CD4-positive, alpha-beta T cell treated with Interleukin-6 for 4 hours (primary cell): Measurements from ENCODE around the gene EFCAB12.

Experiments
- DNase-seq: peaks from one replicate; pipeline ENCODE4 v3.0.0-alpha.2; 2020; ENCODE audit warnings: mixed read lengths

EFCAB12 gene

DNA sequence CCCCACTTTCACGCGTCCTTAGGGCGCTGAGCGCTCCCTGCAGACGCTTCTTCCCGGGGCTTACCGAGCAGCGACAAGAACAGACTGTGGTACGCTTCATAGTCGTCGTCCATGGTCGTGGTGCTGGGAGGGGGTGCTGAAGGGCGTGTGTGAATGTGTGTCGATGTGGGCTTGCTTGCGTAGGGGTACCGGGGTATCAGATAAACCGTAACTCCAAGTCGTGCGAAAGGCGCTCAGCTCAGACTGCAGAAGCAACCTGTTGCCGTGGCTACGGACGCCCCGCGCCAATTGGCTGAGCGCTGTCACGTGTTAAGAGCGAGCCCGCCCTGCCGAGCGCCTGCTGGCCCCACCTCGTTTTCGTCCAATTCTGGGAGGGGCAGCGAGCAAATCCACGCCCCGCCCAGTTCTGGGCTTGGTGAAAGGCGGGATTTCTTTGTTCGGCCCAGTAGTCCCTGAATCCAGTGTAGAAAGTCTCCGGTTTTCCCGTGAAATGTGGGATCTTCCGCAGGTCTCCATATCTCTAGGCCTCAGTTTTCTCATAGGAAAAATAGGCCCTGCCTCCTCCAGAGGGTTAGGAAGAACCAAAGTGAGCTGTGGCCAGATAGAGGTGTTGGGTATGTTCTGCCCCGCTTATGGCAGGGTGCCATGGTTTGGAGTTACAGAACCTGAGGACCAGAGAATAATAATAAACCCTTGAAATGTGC is at the start of gene EFCAB12:
Gene EFCAB12 (minus strand): TSS at position 261 of the 704 bp plus-strand sequence. CDS start 148 bp downstream, at position 113.
- peak; percentile 92 for DNase-seq

DNA sequence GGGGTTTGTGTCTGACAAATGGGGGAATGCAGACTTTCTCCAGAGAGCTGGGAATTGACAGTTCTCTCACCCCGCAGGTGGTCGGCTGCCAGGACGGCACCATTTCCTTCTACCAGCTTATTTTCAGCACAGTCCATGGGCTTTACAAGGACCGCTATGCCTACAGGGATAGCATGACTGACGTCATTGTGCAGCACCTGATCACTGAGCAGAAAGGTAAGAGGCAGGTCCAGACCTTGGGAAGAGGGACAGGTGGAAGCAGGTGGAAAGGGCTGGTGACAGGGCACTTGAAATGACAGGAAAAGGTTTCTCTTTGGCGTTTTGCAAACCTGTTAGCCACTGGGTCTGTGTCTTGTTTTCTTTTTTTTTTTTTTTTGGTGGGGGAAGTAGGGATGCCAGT is 48.1 kb upstream of the EFCAB12 start:
- DNase-seq: no peak

DNA sequence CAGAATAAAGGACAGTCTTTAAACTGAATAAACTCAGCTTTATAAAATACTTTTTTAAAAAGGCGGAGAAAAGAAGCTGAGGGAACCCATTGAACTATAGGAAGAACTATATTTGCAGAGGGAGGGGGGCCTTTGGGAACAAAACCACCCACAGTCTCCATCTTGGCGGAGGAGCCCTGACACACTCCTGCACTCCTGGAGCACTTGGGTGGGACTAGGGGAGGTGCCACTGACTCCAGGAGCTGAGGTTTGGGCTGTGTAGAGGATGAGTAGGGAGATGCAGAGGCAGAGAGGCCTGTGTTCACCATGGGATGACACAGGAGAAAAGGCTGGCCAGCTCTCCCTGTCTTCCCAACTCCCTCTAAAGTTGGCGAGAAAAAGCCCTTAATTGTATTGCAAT is 47.4 kb upstream of the EFCAB12 start:
- DNase-seq: no peak

DNA sequence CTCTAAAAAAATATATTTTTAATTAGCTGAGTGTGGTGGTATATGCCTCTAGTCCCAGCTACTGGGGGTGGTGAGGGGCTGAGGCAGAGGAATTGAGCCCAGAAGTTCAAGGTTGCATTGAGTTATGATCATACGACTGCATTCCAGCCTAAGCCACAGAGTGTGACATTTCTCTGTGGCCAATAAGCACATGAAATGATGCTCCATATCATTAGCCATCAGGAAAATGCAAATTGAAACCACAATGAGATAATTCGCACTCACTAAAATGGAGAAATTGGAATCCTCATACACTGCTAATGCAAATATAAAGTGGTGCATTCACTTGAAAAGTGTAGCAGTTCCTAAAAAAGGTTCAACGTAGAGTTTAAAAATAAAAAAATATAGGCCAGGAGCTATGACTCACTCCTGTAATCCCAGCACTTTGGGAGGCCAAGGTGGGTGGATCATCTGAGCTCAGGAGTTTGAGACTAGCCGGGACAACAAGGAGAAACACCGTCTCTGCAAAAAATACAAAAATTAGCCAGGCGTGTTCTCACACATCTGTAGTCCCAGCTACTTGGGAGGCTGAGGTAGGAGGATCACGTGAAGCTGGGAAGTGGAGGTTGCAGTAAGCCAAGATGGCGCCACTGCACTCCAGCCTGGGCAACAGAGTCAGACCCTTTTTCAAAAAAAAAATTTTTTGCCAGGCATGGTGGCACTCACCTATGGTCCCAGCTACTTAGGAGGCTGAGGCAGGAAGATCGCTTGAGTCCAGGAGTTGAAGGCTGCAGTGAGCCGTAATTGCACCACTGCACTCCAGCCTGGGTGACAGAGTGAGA is 46.8 kb upstream of the EFCAB12 start:
- no peak for DNase-seq

DNA sequence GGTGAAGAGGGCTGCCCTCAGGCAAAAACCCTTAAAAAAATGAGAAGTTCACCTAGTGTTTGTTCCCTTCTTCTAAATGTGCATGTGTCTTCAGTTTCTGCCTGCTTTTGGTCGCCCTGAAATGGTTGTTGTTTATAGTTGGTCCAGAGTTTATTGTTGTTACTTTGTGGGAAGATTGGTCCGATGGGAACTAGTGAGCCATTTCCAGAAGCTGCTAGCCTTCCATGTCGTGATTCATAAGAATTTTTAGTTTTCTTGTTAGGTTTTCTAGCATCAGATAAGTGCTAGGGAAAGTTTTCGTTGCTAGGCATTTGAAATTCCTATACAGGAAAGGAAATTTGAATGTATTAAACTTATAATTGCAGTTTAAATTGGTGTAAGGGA is 45.3 kb upstream of the EFCAB12 start:
- DNase-seq: no peak

GRCh38 chr3:129473067-129473768 is 44.8 kb upstream of the EFCAB12 start:
- DNase-seq: no peak

- DNase-seq: no peak
Observed at GRCh38 chr3:129470861-129471260, 42.4 kb upstream of the EFCAB12 start.

- no peak for DNase-seq
Observed at GRCh38 chr3:129469026-129469425, 40.6 kb upstream of the EFCAB12 start.

GRCh38 chr3:129467932-129468331 is 39.5 kb upstream of the EFCAB12 start:
- DNase-seq: no peak

- no peak for DNase-seq
Observed at GRCh38 chr3:129463716-129464115, 35.3 kb upstream of the EFCAB12 start.

DNA sequence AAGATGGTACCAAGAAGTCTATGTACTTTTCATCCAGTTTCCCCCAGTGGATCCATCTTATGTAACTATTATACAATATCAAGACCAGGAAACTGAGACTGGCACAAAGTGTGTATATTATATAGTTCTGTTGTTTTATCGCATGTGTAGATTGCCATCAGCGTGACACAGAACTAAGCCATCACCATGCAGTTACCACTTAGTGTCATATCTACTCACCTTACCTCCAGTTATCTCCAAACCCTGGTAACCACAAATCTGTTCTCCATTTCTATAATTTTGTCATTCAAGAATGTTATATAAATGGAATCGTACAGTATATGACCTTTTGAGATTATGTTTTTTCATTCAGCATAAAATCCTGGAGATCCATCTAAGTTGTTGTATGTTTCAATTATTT is 34.7 kb upstream of the EFCAB12 start:
- no peak for DNase-seq

DNA sequence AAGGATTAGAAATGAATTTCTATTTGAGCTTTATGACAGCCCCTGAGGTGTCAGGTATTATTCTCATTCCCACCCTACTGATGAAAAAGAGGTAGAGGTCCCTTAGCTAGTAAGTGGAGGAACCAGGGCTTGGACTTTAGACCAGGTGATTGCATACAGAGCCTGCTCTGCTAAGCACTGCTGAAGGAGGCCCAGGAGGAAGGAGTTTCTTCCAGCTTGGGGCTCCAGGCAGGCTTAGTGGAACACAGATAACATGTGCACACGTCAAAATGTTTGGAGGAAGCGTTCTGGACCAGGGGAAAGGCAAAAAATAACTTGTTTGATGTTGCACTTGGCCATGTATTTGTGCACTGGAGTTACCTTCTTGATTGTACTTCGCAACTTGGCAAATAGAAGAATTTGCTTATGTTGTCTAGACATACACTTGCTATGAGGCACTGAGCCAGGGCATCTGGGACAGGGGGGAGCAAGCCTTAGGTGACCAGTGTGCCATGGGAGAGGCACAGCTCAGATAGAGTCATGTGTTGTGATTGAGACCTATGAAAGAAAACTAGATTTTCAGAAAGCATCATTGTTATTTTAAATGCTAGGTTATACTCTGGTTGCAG is 34.0 kb upstream of the EFCAB12 start:
- no peak for DNase-seq

- no peak for DNase-seq
Observed at GRCh38 chr3:129461461-129462146, 33.2 kb upstream of the EFCAB12 start.

DNA sequence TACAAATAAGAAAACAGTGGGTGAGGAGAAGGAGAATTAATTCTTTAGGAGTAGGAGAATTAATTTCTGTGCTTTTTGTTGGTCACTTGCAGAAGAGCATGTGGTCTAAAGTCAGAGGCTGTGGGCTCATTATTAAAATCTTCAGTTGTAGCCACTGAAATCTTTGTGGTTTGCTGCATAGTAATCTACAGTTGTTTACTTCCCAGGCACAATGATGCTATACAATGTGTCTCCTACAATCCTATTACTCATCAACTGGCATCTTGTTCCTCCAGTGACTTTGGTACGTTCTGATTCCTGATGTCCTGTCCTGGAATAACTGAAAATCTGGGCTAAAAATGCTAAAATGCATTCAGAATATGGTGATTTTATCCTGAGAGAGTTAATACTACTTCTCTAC is 32.6 kb upstream of the EFCAB12 start:
- DNase-seq: no peak

- no peak for DNase-seq
Observed at GRCh38 chr3:129460572-129460971, 32.1 kb upstream of the EFCAB12 start.

- no peak for DNase-seq
Observed at GRCh38 chr3:129460155-129460554, 31.7 kb upstream of the EFCAB12 start.

GRCh38 chr3:129453732-129454131 is 25.3 kb upstream of the EFCAB12 start:
- DNase-seq: no peak

- DNase-seq: no peak
Observed at GRCh38 chr3:129449279-129450115, 21.1 kb upstream of the EFCAB12 start.

DNA sequence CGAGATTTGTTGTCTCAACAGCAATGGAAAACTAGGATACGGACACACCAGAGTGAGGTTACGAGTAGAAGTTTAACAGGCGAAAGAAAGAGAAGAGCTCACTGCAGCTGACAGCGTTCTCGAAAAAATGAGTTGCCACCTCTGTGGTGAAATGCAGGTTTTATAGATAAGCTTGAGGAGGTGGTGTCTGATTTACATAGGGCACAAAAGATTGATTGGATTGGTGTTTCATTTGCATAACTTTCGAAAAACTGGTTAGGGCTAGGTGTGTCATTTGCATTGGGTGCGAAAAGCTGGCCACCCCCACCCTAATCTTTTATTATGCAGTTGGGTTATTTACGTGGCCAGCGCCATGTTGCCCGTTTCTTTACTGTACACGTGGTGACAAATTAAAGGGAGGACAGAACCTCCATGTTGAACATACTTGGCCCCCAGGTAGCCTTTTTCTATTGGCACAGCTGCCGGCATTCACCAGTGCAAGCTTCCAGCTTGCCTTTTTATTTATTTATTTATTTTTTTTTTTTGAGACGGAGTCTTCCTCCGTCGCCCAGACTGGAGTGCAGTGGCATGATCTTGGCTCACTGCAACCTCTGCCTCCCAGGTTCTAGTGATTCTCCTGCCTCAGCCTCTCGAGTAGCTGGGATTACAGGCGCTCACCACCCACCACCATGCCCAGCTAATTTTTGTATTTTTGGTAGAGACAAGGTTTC is 19.9 kb upstream of the EFCAB12 start:
- DNase-seq: no peak

- DNase-seq: no peak
Observed at GRCh38 chr3:129446926-129447325, 18.5 kb upstream of the EFCAB12 start.

DNA sequence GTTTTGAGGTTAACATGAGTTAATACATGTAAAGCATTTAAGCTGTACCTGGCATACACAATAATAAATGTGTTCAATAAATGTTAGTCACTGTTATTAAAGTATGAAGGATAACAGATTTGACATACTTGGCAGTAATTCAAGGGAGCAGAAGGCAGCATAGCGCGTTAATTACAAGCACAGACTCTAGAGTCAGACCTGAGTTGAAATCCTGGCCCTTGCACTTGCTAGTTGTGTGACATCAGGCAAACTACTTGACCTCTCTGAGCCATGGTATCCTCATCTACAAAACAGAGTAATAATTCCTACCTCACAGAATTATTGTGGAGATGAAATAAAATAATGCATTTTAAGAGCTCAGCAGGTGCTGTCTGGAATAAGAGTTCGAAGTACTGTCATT is 17.0 kb upstream of the EFCAB12 start:
- no peak for DNase-seq
